Astrocyte (in vitro differentiated cells and primary cell): Measurements from ENCODE around the gene F2R.

Source experiments
- CTCF ChIP-seq: IDR thresholded peaks from 2 replicates; pipeline ENCODE4 v1.5.1; 2011; ENCODE audit warnings: low read depth, mild to moderate bottlenecking, inconsistent platforms, low read length, moderate library complexity; ENCODE audit not compliant: insufficient read depth
- EZH2 ChIP-seq: IDR thresholded peaks from 2 replicates; pipeline ENCODE4 v1.6.1; 2012; ENCODE audit warnings: mild to moderate bottlenecking, low read length, inconsistent platforms; ENCODE audit not compliant: insufficient read depth

- TF ChIP-seq CTCF: no peak
- TF ChIP-seq EZH2: no peak
Measured at GRCh38 chr5:76693141-76693540, 22.8 kb upstream of the F2R start.
